T-cell (primary cell): ENCODE data around the gene BOLA1. TPM values are rescaled to one million over a fixed set of nuclear protein-coding genes. Genes with fewer than 3 reads are reported as not detected.

Source experiments
- ATAC-seq, 4 experiments: fragments of 200-7000 bp in 3 of 4; fragments of 150-1000 bp in 1 of 4; cut with Tn5 transposase; replicated peaks in 1 of 4; 1 replicate in 3 of 4; 2 replicates in 1 of 4; pipeline ENCODE4 v1.10.0; 2021; ENCODE audit warnings: moderate library complexity in 3 of 4, mild to moderate bottlenecking in 2 of 4, moderate number of reproducible peaks in 1 of 4
- CTCF ChIA-PET, 2 donors: fragments of 300-600 bp; sonication (Branson Sonifier 250); formaldehyde crosslinking; loops; one replicate each; lab custom pipeline; 2022; ENCODE audit warnings: antibody characterized with exemption in 2 of 2; lab: Charles Lee
- POLR2A ChIA-PET, 2 donors: fragments of 300-600 bp; sonication (Branson Sonifier 250); formaldehyde crosslinking; loops; one replicate each; lab custom pipeline; 2022; ENCODE audit warnings: antibody characterized with exemption in 2 of 2; lab: Charles Lee
- DNase-seq, 35 experiments: peaks; one replicate each; pipeline versions ENCODE4 v3.0.0 to v3.0.0-alpha.2; 2013 to 2023
- H3K27ac ChIP-seq: one replicate; pipeline ENCODE4 v1.5.1; 2013; ENCODE audit warnings: low read length
- H3K27me3 ChIP-seq, 2 experiments: replicated peaks in 1 of 2; 1 replicate in 1 of 2; 2 replicates in 1 of 2; pipeline versions ENCODE4 v1.6.1 to v1.7.0; 2013; ENCODE audit warnings: low read length in 1 of 2, mixed read lengths in 1 of 2; ENCODE audit not compliant: control insufficient read depth in 2 of 2, insufficient read depth in 2 of 2; ENCODE audit errors: extremely low read depth in 1 of 2
- H3K36me3 ChIP-seq, 2 donors: 1 replicate in 1 of 2; 2 replicates in 1 of 2; pipeline versions ENCODE4 v1.6.1 to v1.7.0; 2013; ENCODE audit warnings: low read length in 1 of 2; ENCODE audit not compliant: control insufficient read depth in 2 of 2, insufficient read depth in 1 of 2; ENCODE audit errors: extremely low read depth in 1 of 2
- H3K4me1 ChIP-seq, 2 experiments: 1 replicate in 1 of 2; 2 replicates in 1 of 2; pipeline versions ENCODE4 v1.6.1 to v1.7.0; 2013; ENCODE audit warnings: low read length in 2 of 2, mixed read lengths in 1 of 2; ENCODE audit not compliant: insufficient read depth in 2 of 2, control insufficient read depth in 1 of 2; ENCODE audit errors: extremely low read depth in 1 of 2
- H3K4me3 ChIP-seq, 2 donors: 1 replicate in 1 of 2; 2 replicates in 1 of 2; pipeline versions ENCODE4 v1.5.1 to v1.7.0; 2013; ENCODE audit warnings: mild to moderate bottlenecking in 2 of 2, low read length in 1 of 2, moderate library complexity in 1 of 2; ENCODE audit not compliant: control insufficient read depth in 1 of 2; ENCODE audit errors: extremely low read depth in 1 of 2
- H3K9me3 ChIP-seq: 2 replicates; pipeline ENCODE4 v1.7.0; 2013
- H3K27ac Mint-ChIP-seq, 2 donors: one replicate each; pipeline ENCODE4 v1.8.0; 2020 to 2021; ENCODE audit warnings: mild to moderate bottlenecking in 2 of 2, mixed read lengths in 2 of 2
- H3K27me3 Mint-ChIP-seq, 2 donors: one replicate each; pipeline ENCODE4 v1.8.0; 2021 to 2022; ENCODE audit warnings: mixed read lengths in 2 of 2
- H3K36me3 Mint-ChIP-seq: one replicate; pipeline ENCODE4 v1.8.0; 2021; ENCODE audit warnings: mixed read lengths
- H3K4me1 Mint-ChIP-seq, 3 donors: one replicate each; pipeline ENCODE4 v1.8.0; 2020 to 2022; ENCODE audit warnings: mixed read lengths in 3 of 3, mild to moderate bottlenecking in 1 of 3
- H3K4me3 Mint-ChIP-seq, 3 donors: one replicate each; pipeline ENCODE4 v1.8.0; 2020 to 2022; ENCODE audit warnings: mild to moderate bottlenecking in 3 of 3, mixed read lengths in 3 of 3, moderate library complexity in 3 of 3
- H3K9me3 Mint-ChIP-seq, 3 donors: one replicate each; pipeline ENCODE4 v1.8.0; 2020 to 2022; ENCODE audit warnings: mixed read lengths in 3 of 3
- WGBS: methylation state at CpG from one replicate; pipeline ENCODE4 v1.1.5; 2013; ENCODE audit warnings: missing lambda C conversion rate; ENCODE audit not compliant: insufficient coverage; 5-methylcytosine and 5-hydroxymethylcytosine counted together
- total RNA-seq, 35 experiments: library from RNA in 6 of 35; stranded (reverse) in 6 of 35; fragments of 120-200 nt in 1 of 35; gene quantifications; one replicate each; pipeline versions ENCODE4 v1.2.1 to v1.2.4 and lab custom pipeline; 2013 to 2026

BOLA1 gene
- total RNA-seq, 5 donors from 2014 or later (not counting 1 experiment from before 2014, with no cell fraction given): 6.0 to 27.6 (median 26.1) TPM

GRCh38 chr1:149926296-149926695 is 26.9 kb downstream of the BOLA1 start:
- WGBS: 100% methylated on average over 8 of the region's 9 CpGs
- Mint-ChIP-seq H3K36me3 (peaks cover 49% of the 10 kb centered on the region), H3K4me3 (peak overlapping the region; percentile 72 to 97 (median 94)), H3K27ac (peak overlapping the region in 1 of 2 donors; percentile 63), H3K4me1 (peaks cover 46 to 52% (median 51%) of the 10 kb centered on the region in 3 donors), H3K9me3 (no peaks in the 10 kb centered on the region), H3K27me3 (no peaks in the 10 kb centered on the region)
- Histone ChIP-seq H3K4me3 (peak overlapping the region in 1 of 2 donors; percentile 27), H3K36me3 (peaks cover 10 to 42% of the 10 kb centered on the region in 2 donors), H3K9me3 (no peaks in the 10 kb centered on the region), H3K27ac (no peak overlapping the region), H3K4me1 (peaks cover 17 to 29% of the 10 kb centered on the region in 2 experiments), H3K27me3 (no peaks in the 10 kb centered on the region)
- ATAC-seq (no peak), DNase-seq (no peak)
- CTCF ChIA-PET: no interaction called here
- POLR2A ChIA-PET: no interaction called here

- Mint-ChIP-seq H3K27me3 (peaks cover 0 to under 1% of the 10 kb centered on the region in 2 donors), H3K4me1 (peaks cover 46 to 55% (median 51%) of the 10 kb centered on the region in 3 donors), H3K36me3 (peaks cover 42% of the 10 kb centered on the region), H3K9me3 (no peaks in the 10 kb centered on the region), H3K4me3 (peak overlapping the region; percentile 94 to 97 (median 97)), H3K27ac (peak overlapping the region; percentile 95 to 96)
- ATAC-seq: no peak
- no CpG with 5 or more reads among the region's 10 CpGs for WGBS
- Histone ChIP-seq H3K36me3 (peaks cover 10 to 42% of the 10 kb centered on the region in 2 donors), H3K4me3 (peak overlapping the region; percentile 95 to 96), H3K27ac (peak overlapping the region; percentile 96), H3K4me1 (peaks cover 17 to 29% of the 10 kb centered on the region in 2 experiments), H3K9me3 (no peaks in the 10 kb centered on the region), H3K27me3 (no peaks in the 10 kb centered on the region)
- no peak for DNase-seq
- POLR2A ChIA-PET: no interaction called here
- CTCF ChIA-PET: no interaction called here
Measured at GRCh38 chr1:149927056-149927562, 27.7 kb downstream of the BOLA1 start.

GRCh38 chr1:149927563-149928400 is 28.4 kb downstream of the BOLA1 start, which contains the start of gene SF3B4:
Gene SF3B4, minus strand, starts transcription at chr1:149927803. Its CDS starts 44 bp downstream, at chr1:149927759.
- Mint-ChIP-seq H3K4me3 (peak within 1 kb of the TSS; percentile 94 to 97 (median 97)), H3K9me3 (no peaks in the 10 kb centered on the region), H3K4me1 (peaks cover 46 to 55% (median 51%) of the 10 kb centered on the region in 3 donors), H3K36me3 (peaks cover 37% of the 10 kb centered on the region), H3K27me3 (peaks cover 0 to 2% of the 10 kb centered on the region in 2 donors), H3K27ac (peak within 1 kb of the TSS; percentile 95 to 96)
- 0% methylated on average over 31 of the region's 47 CpGs for WGBS
- peak; percentile 87 to 98 (median 96) for DNase-seq
- Histone ChIP-seq H3K9me3 (no peaks in the 10 kb centered on the region), H3K4me1 (peaks cover 17 to 29% of the 10 kb centered on the region in 2 experiments), H3K27me3 (no peaks in the 10 kb centered on the region), H3K27ac (peak within 1 kb of the TSS; percentile 96), H3K36me3 (peaks cover 10 to 37% of the 10 kb centered on the region in 2 donors), H3K4me3 (peak within 1 kb of the TSS; percentile 95 to 96)
- ChIA-PET POLR2A (interaction anchor here (0.6 to 2.8 kb wide), 7 partner anchors 37 to 1021 kb away, joined by 3 to 45 read pairs (median 5); a partner anchor contains a TSS), CTCF (interaction anchor here in 1 of 2 donors (0.6 to 1.2 kb wide), 6 partner anchors 28 to 326 kb away, joined by 3 to 7 read pairs (median 4); partner anchors contain the start of gene BOLA1)
- ATAC-seq: peak; percentile 96 to 99 (median 97)

GRCh38 chr1:149928401-149928724 is 29.0 kb downstream of the BOLA1 start:
- CTCF ChIA-PET: interaction anchor here in 1 of 2 donors (0.6 to 1.2 kb wide), 5 partner anchors 29 to 83 kb away, joined by 3 to 7 read pairs (median 4); partner anchors contain the start of gene BOLA1

DNA sequence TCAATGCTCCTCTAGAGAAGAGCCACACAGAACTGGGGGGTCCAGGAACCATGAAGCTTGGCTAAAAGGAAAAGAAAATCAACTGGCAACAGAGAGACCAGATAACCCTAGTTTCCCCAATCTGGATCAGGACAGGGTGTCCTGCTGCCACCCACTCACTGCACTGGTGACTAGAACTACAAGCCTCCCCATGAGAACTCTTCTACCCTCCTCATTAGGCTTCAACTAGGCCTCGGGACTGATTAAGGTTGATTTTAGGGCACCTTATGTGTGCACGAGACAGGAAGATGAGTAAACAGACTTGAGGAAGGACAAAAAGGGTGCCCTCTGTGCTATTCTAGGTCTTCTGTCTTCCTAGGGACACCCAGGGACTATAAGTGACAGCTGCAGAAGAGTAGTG is 30.5 kb downstream of the BOLA1 start:
- Histone ChIP-seq H3K9me3 (no peaks in the 10 kb centered on the region), H3K4me3 (no peak overlapping the region), H3K27ac (no peak overlapping the region), H3K36me3 (peaks cover 2 to 16% of the 10 kb centered on the region in 2 donors), H3K4me1 (peaks cover 17 to 29% of the 10 kb centered on the region in 2 experiments), H3K27me3 (peaks cover 0 to 3% of the 10 kb centered on the region in 2 experiments)
- H3K27ac Mint-ChIP-seq: no peak overlapping the region
- POLR2A ChIA-PET: interaction anchor here (0.6 to 2.8 kb wide), 2 partner anchors 33 to 43 kb away, joined by 3 to 45 read pairs; a partner anchor contains a TSS
- H3K36me3 Mint-ChIP-seq: peaks cover 18% of the 10 kb centered on the region
- DNase-seq (no peak), ATAC-seq (no peak)
- H3K4me1 Mint-ChIP-seq: peaks cover 38 to 45% (median 39%) of the 10 kb centered on the region in 3 donors
- peaks cover 2 to 4% of the 10 kb centered on the region in 2 donors for H3K27me3 Mint-ChIP-seq
- CTCF ChIA-PET: no interaction called here
- peak overlapping the region in 1 of 3 donors; percentile 97 for H3K4me3 Mint-ChIP-seq
- H3K9me3 Mint-ChIP-seq: no peaks in the 10 kb centered on the region
- WGBS: no CpG with 5 or more reads among the region's 2 CpGs

More at GRCh38 chr1:149928401-149928724, 29.0 kb downstream of the BOLA1 start:
- Histone ChIP-seq H3K27ac (peak overlapping the region; percentile 96), H3K4me1 (peaks cover 17 to 29% of the 10 kb centered on the region in 2 experiments), H3K4me3 (peak overlapping the region; percentile 95 to 96), H3K9me3 (no peaks in the 10 kb centered on the region), H3K36me3 (peaks cover 10 to 31% of the 10 kb centered on the region in 2 donors), H3K27me3 (no peaks in the 10 kb centered on the region)
- no peak for ATAC-seq
- WGBS: no CpG with 5 or more reads among the region's 1 CpG
- peak overlapping the region; percentile 95 to 96 for H3K27ac Mint-ChIP-seq
- no peaks in the 10 kb centered on the region for H3K9me3 Mint-ChIP-seq
- peaks cover 0 to 2% of the 10 kb centered on the region in 2 donors for H3K27me3 Mint-ChIP-seq
- POLR2A ChIA-PET: interaction anchor here (0.6 to 2.8 kb wide), 5 partner anchors 41 to 1020 kb away, joined by 3 to 45 read pairs (median 5); a partner anchor contains a TSS
- peaks cover 31% of the 10 kb centered on the region for H3K36me3 Mint-ChIP-seq
- peaks cover 44 to 55% (median 51%) of the 10 kb centered on the region in 3 donors for H3K4me1 Mint-ChIP-seq
- no peak for DNase-seq
- peak overlapping the region; percentile 94 to 97 (median 97) for H3K4me3 Mint-ChIP-seq
